HepG2 (cell line): ENCODE results near the gene ADGRG6. TPM values are rescaled to one million over a fixed set of nuclear protein-coding genes. Genes with fewer than 3 reads are reported as not detected.

Experiments used
- BORCS8-MEF2B ChIP-seq: sonication (generic); formaldehyde crosslinking; IDR thresholded peaks from 2 replicates; pipeline ENCODE4 v1.8.0; 2022; ENCODE audit warnings: mild to moderate bottlenecking, missing genetic modification reagents
- ELF3 ChIP-seq: IDR thresholded peaks from 2 replicates; pipeline ENCODE4 v1.6.1; 2016; ENCODE audit warnings: missing genetic modification reagents, missing compliant biosample characterization
- GPN1 ChIP-seq: sonication (generic); formaldehyde crosslinking; IDR thresholded peaks from 2 replicates; pipeline ENCODE4 v1.5.1; 2020; ENCODE audit warnings: missing genetic modification reagents, borderline replicate concordance
- MZF1 ChIP-seq: sonication (generic); formaldehyde crosslinking; IDR thresholded peaks from 2 replicates; pipeline ENCODE4 v1.8.1; 2023; ENCODE audit warnings: mild to moderate bottlenecking, missing genetic modification reagents, borderline replicate concordance
- NFAT5 ChIP-seq: sonication (generic); formaldehyde crosslinking; IDR thresholded peaks from 2 replicates; pipeline ENCODE4 v1.4.0; 2020; ENCODE audit warnings: missing genetic modification reagents
- NFATC3 ChIP-seq: sonication (generic); formaldehyde crosslinking; IDR thresholded peaks from 2 replicates; pipeline ENCODE4 v1.5.1; 2020; ENCODE audit warnings: mild to moderate bottlenecking, missing genetic modification reagents
- PCBP1 ChIP-seq: fragments of 200-400 bp; formaldehyde crosslinking; IDR thresholded peaks from 2 replicates; pipeline ENCODE4 v1.6.1; 2017; ENCODE audit warnings: mild to moderate bottlenecking, low read depth, low read length, borderline replicate concordance
- SALL1 ChIP-seq: sonication (generic); formaldehyde crosslinking; IDR thresholded peaks from 2 replicates; pipeline ENCODE4 v1.8.0; 2022; ENCODE audit warnings: mild to moderate bottlenecking, missing genetic modification reagents
- ZMYM2 ChIP-seq: sonication (generic); formaldehyde crosslinking; IDR thresholded peaks from 2 replicates; pipeline ENCODE4 v1.8.0; 2022; ENCODE audit warnings: mild to moderate bottlenecking, missing genetic modification reagents
- ZNF382 ChIP-seq: sonication (generic); formaldehyde crosslinking; IDR thresholded peaks from 2 replicates; pipeline ENCODE4 v1.5.0; 2020; ENCODE audit warnings: missing genetic modification reagents, mild to moderate bottlenecking, borderline replicate concordance
- ZNF605 ChIP-seq: sonication (generic); formaldehyde crosslinking; IDR thresholded peaks from 2 replicates; pipeline ENCODE4 v1.8.0; 2022; ENCODE audit warnings: mild to moderate bottlenecking, missing genetic modification reagents
- ZNF816 ChIP-seq: sonication (generic); formaldehyde crosslinking; IDR thresholded peaks from 2 replicates; pipeline ENCODE4 v1.8.0; 2022; ENCODE audit warnings: missing genetic modification reagents, mild to moderate bottlenecking, borderline replicate concordance
- polyA plus RNA-seq, 8 experiments: library from polyadenylated mRNA; depleted of rRNA in 3 of 8; stranded (reverse) in 7 of 8; unstranded in 1 of 8; fragments of >200 nt; fragmentation: Illumina TruSeq in 4 of 8; extraction: Trizol in 4 of 8; gene quantifications; 2 replicates each; pipeline versions ENCODE4 v1.2.1 to v1.2.3, GENCODE V29; 2011 to 2016; ENCODE audit warnings: low read depth in 4 of 8, missing spikeins in 1 of 8, mixed read lengths in 1 of 8; ENCODE audit not compliant: insufficient read depth in 1 of 8
- total RNA-seq, 5 experiments: library from RNA; depleted of rRNA; stranded (reverse); fragments of >200 nt; fragmentation: Illumina TruSeq; extraction: Trizol; gene quantifications; 2 replicates each; pipeline ENCODE4 v1.2.3, GENCODE V29; 2016; ENCODE audit warnings: low read depth in 1 of 5
- TF ChIP-seq, protein P1 (sequence below): sonication (generic); formaldehyde crosslinking; IDR thresholded peaks from 2 replicates; pipeline ENCODE4 v1.9.0; 2021; ENCODE audit warnings: missing genetic modification reagents, borderline replicate concordance
- TF ChIP-seq, protein P2 (sequence below): sonication (generic); formaldehyde crosslinking; IDR thresholded peaks from 2 replicates; pipeline ENCODE4 v1.8.0; 2022; ENCODE audit warnings: mild to moderate bottlenecking, missing genetic modification reagents, moderate library complexity
- TF ChIP-seq, protein P3 (sequence below): sonication (generic); formaldehyde crosslinking; IDR thresholded peaks from 2 replicates; pipeline ENCODE4 v1.4.0; 2020; ENCODE audit warnings: missing genetic modification reagents, low read depth, mild to moderate bottlenecking, borderline replicate concordance
- TF ChIP-seq, protein P4 (sequence below): IDR thresholded peaks from 2 replicates; pipeline ENCODE4 v1.6.1; 2016; ENCODE audit warnings: low read depth, borderline replicate concordance

Gene ADGRG6
- total and polyA plus RNA-seq, 2 of the 13 experiments (the other 11 are each of a cell fraction or from before 2014, with no cell fraction given) = 129 to 249 TPM

GRCh38 chr6:142349215-142349823, 47.5 kb downstream of the ADGRG6 start (continued):
- TF ChIP-seq NFAT5 (CRISPR knock-in tag) (no peak), GPN1 (no peak), ELF3 (CRISPR knock-in tag) (peak; percentile 71), ZNF605 (CRISPR knock-in tag) (no peak), MZF1 (no peak), NFATC3 (no peak), SALL1 (CRISPR knock-in tag) (peak; percentile 65), ZNF382 (CRISPR knock-in tag) (no peak), BORCS8-MEF2B (CRISPR knock-in tag) (no peak), ZNF816 (no peak), PCBP1 (no peak), ZMYM2 (CRISPR knock-in tag) (peak; percentile 47; the same call in 1 of the 2 replicates)
- TF ChIP-seq, protein P1, sequence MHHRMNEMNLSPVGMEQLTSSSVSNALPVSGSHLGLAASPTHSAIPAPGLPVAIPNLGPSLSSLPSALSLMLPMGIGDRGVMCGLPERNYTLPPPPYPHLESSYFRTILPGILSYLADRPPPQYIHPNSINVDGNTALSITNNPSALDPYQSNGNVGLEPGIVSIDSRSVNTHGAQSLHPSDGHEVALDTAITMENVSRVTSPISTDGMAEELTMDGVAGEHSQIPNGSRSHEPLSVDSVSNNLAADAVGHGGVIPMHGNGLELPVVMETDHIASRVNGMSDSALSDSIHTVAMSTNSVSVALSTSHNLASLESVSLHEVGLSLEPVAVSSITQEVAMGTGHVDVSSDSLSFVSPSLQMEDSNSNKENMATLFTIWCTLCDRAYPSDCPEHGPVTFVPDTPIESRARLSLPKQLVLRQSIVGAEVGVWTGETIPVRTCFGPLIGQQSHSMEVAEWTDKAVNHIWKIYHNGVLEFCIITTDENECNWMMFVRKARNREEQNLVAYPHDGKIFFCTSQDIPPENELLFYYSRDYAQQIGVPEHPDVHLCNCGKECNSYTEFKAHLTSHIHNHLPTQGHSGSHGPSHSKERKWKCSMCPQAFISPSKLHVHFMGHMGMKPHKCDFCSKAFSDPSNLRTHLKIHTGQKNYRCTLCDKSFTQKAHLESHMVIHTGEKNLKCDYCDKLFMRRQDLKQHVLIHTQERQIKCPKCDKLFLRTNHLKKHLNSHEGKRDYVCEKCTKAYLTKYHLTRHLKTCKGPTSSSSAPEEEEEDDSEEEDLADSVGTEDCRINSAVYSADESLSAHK (CRISPR knock-in tag) = no peak
- TF ChIP-seq, protein P2, sequence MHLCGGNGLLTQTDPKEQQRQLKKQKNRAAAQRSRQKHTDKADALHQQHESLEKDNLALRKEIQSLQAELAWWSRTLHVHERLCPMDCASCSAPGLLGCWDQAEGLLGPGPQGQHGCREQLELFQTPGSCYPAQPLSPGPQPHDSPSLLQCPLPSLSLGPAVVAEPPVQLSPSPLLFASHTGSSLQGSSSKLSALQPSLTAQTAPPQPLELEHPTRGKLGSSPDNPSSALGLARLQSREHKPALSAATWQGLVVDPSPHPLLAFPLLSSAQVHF = no peak
- TF ChIP-seq, protein P3, sequence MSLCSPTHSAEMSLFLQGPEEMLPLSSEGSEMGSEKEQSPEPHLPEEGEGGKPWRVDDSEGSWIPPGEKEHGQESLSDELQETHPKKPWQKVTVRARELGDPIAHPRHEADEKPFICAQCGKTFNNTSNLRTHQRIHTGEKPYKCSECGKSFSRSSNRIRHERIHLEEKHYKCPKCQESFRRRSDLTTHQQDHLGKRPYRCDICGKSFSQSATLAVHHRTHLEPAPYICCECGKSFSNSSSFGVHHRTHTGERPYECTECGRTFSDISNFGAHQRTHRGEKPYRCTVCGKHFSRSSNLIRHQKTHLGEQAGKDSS (CRISPR knock-in tag) = no peak
- TF ChIP-seq, protein P4, sequence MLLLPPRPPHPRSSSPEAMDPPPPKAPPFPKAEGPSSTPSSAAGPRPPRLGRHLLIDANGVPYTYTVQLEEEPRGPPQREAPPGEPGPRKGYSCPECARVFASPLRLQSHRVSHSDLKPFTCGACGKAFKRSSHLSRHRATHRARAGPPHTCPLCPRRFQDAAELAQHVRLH = no peak
